HL-60 (cell line): ENCODE results near the gene CHM.

ENCODE experiments used
- CTCF ChIP-seq: IDR thresholded peaks from one replicate; pipeline ENCODE4 v1.5.1; 2011; ENCODE audit warnings: low read length, control low read depth, inconsistent platforms; ENCODE audit not compliant: insufficient read depth
- POLR2AphosphoS5 ChIP-seq: IDR thresholded peaks from 2 replicates; pipeline ENCODE4 v1.6.1; 2012; ENCODE audit warnings: low read depth
- TF ChIP-seq, protein P1 (sequence below): IDR thresholded peaks from 2 replicates; pipeline ENCODE4 v1.6.1; 2012; ENCODE audit warnings: low read depth; ENCODE audit not compliant: insufficient replicate concordance

GRCh38 chrX:85859426-85859825 is 187.9 kb downstream of the CHM start:
- TF ChIP-seq, protein P1, sequence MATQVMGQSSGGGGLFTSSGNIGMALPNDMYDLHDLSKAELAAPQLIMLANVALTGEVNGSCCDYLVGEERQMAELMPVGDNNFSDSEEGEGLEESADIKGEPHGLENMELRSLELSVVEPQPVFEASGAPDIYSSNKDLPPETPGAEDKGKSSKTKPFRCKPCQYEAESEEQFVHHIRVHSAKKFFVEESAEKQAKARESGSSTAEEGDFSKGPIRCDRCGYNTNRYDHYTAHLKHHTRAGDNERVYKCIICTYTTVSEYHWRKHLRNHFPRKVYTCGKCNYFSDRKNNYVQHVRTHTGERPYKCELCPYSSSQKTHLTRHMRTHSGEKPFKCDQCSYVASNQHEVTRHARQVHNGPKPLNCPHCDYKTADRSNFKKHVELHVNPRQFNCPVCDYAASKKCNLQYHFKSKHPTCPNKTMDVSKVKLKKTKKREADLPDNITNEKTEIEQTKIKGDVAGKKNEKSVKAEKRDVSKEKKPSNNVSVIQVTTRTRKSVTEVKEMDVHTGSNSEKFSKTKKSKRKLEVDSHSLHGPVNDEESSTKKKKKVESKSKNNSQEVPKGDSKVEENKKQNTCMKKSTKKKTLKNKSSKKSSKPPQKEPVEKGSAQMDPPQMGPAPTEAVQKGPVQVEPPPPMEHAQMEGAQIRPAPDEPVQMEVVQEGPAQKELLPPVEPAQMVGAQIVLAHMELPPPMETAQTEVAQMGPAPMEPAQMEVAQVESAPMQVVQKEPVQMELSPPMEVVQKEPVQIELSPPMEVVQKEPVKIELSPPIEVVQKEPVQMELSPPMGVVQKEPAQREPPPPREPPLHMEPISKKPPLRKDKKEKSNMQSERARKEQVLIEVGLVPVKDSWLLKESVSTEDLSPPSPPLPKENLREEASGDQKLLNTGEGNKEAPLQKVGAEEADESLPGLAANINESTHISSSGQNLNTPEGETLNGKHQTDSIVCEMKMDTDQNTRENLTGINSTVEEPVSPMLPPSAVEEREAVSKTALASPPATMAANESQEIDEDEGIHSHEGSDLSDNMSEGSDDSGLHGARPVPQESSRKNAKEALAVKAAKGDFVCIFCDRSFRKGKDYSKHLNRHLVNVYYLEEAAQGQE, result no peak
- TF ChIP-seq CTCF (no peak), POLR2AphosphoS5 (no peak)
